AG08395 (cell line): ENCODE data around the gene SHLD1.
"Not testable (repeated sequence)": the region's sequence is repeated elsewhere in the genome, so short reads cannot be mapped to it uniquely, and the experiment has no call there.

Experiments used
- DNase-seq: peaks from one replicate; pipeline ENCODE4 v3.0.0; 2012; ENCODE audit warnings: mixed read lengths, low spot score

The SHLD1 gene

DNA sequence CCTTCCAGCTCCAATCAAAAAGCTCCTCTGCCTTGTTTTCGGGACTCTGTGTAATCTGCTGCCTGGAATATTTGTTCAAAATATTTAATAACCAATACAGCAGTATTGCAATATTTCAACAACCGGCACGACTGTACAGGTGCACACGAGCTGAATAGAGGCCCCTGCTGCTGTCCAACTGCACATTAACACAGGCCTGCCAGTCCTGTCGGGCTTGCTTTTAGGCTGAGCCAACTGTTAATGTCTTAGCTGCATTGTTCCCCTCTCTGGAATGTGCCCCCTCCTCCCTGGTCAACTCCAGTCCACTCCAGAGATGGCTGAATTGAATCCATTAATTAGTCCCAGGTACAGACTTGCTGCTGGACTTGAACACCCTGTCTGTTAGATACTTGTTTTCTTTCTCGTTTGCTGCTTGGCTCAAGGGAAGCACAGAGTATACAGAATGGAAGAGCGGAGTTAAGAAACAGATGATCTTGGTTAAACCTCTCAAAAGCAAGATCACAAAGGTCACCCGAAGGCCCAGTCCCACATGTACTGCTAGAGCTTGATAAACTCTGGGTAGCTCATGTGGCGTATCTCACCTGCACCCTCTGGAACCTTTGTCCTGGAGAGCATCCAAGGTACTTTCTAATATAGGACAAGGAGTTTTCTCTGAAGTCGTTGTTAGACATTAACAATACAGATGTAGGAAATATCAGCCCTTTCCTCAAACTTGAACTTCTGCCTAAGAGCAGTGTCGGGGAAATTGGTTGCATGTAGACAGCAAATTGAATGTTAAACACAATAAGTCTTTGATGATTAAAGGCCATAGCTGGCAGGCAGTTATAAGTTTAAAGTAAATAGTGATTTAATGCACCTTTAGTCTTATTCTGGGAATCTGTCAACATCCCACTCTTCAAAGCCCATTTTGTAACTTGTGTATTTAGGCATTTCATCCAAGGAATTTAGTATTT is 31.9 kb downstream of the SHLD1 start:
- DNase-seq: no peak

DNA sequence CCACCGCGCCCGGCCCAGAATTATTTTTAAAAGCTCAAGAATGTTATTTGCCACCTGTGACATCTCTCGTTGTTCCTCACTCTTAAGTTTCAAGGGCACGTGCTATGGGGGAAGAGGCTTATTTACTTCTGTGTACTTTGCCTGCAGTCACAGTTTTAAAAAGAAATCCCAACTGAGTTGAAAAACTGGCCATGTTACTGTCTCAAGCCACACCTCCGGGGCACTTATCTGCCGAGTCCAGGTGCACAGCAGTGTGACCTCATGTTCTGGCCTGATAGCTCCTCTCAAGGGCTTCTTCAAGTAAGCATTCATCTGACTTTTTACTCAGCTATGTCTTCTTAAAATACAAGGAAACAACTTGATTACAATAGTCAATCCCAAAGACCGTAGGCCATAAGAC is 34.5 kb downstream of the SHLD1 start:
- DNase-seq: no peak

DNA sequence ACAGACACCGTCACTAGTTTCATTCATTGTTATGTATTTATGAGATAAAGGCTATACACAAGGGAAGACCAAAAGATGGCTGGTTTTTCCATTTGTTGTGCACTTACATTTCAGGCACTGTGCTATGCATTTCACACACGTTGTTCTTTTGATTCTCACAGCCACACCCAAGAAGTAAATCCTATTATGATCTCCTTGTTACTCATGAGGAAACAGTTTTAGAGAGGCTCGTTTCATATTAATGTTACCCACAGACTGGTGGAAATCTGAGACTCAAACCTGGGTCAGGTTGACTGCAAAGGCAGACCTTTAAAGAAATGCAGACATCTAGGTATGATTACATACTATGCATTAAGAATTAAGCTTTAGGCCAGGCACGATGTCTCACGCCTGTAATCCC is 34.9 kb downstream of the SHLD1 start:
- DNase-seq: no peak

DNA sequence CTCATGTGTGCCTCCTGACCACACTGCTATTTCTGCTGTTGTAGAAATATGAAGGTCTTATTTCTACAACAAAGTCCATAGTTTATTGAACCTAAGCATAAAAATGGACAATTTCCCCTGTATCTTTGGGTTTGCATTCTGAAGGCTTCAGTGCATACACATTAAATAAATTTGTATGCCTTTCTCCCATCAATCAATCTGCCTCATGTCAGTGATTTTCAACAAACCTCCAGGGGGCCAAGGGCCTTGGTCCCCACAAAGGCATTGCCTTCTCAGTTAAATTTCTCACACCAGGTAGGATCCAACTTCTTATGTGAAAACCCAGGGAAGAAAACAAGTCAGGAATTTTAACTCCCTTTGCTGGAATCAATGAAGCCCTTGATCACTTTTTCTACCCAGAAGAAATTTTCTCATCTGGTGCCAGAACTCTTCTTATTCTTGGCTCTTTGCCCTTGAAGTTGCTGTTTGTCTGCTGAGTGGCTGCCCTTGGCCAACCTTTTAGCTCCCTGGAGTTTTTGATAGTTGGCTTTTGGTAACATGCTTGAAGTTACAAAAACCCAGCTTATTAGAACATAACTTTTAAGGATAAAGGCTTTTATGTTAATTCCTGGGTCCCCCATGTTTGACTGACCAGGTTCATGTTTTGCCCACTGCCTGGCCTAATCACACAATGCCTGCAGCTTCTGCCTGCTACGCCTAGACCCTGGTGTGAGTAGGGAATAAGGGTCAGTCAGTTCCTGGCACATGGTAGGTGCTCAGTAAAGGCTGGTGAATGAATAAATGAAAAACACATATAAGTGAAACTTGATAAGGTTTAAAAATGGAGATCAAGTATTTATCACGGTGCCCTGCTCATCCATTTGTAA is 37.0 kb downstream of the SHLD1 start:
- DNase-seq: peak; percentile 37

DNA sequence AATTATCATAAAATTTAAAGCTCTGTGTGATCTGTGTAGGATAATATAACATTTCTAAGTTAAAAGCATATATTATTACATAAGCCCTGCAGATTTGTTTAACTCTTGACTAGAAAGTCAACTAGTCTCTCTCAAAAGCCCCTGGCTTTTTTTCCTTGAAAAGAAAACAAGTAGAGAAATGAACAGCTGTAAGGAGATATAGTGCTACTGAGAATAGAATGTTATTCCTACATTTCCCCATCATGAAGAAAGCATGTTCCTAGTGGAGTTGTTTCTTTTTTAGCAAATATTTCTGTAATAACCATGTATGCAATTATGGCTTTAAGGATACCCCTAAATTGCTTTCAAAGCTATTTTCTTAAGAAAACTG is 37.6 kb downstream of the SHLD1 start:
- DNase-seq: no peak

DNA sequence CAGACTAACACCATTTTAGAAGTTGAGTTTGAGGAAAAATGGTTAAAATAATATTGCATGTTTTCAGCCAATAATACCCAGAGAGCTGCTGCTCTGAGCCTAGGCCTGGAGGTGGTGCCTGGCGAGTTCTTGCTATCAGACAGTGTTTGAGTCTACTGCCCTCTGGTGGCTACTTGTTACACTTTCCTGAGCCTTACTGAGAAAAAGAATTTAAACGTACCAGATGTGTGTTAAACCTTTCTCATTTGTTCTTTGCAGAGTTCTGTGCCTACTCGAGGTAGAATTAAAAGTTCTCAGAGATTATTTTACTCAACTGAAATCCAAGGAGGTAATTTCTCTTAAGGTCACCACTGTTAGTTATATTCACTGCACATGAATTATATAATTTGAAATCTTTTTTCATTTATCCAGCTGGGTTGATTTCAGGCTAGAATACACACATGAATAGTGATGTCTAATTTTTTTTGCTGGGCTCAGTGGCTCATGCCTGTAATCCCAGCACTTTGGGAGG is 38.2 kb downstream of the SHLD1 start:
- DNase-seq: peak; percentile 81

DNA sequence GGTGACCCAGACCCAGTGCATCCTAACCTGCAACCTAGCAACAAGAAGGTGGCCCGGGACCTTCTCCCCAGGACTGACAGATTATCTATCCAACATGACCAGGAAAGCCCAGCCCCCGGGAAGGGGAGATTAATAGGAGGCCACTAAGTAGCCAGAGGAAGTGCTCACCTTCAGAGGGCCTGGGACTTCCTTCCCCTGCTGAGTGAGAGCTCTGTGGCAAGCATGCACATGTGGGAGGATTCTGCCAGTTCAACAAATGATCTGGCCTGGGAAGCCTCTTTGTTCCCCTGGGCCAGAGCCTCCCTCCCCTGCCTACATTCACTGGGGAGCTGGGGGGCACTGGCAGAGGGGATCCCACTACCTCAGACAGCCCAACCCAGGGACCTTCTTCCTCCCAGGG is 39.6 kb downstream of the SHLD1 start:
- no peak for DNase-seq

DNA sequence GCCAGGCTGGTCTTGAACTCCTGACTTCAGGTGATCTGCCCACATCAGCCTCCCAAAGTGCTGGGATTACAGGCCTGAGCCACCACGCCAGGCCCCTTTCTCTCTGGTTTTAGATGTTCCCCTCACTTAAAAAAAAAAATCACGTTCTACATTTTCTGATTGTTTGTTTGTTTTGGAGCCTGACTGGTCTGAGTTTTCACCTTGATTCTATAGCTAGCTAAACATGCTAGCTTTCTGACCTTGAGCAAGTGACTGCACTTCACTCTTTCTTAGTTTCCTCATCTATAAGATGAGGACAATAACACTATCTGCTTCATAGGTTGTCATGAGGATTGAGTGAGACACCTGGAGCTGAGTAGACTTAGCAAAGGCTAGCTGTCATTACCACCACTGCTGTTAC is 43.7 kb downstream of the SHLD1 start:
- DNase-seq: no peak

DNA sequence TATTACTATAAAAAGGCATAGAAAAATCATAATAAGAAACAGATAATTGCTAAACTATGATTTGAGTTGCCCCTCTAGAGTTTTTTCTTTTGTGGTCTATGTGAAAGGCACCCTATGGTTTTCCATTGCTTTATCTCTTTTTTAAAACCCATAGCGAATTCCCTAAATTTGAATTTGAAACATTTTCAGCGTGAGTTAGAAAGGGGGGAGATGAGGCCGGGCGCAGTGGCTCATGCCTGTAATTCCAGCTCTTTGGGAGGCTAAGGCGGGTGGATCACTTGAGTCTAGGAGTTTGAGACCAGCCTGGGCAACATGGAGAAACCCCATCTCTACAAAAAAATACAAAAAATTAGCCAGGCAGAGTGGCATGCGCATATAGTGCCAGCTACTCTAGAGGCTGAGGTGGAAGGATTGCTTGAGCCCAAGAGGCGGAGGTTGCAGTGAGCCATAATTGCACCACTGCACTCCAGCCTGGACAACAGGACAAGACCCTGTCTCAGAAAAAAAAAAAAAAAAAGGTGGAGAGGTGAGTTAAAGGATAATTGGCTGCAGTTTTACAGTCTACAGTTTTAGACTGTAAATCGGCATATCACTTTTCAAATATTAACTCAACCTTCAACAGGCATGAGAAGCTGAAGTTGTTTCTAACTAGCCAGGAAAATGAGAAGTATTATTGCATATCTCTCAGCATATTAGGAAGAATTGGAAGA is 46.3 kb downstream of the SHLD1 start:
- DNase-seq: no peak

DNA sequence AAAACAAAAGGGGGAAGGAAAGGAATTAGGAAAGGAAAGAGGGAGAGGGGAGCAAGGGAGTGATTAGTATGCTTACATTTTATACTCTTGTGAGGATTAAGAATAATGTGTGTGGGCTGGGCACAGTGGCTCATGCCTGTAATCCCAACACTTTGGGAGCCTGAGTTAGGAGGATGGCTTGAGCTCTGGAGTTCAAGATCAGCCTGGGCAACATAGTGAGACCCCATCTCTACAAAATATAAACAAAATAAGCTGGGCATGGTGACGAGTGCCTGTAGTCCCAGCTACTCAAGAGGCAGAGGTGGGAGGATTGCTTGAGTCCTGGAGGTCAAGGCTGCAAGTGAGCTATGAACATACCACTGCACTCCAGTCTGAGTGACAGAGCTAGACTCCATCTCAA is 47.0 kb downstream of the SHLD1 start:
- no peak for DNase-seq

DNA sequence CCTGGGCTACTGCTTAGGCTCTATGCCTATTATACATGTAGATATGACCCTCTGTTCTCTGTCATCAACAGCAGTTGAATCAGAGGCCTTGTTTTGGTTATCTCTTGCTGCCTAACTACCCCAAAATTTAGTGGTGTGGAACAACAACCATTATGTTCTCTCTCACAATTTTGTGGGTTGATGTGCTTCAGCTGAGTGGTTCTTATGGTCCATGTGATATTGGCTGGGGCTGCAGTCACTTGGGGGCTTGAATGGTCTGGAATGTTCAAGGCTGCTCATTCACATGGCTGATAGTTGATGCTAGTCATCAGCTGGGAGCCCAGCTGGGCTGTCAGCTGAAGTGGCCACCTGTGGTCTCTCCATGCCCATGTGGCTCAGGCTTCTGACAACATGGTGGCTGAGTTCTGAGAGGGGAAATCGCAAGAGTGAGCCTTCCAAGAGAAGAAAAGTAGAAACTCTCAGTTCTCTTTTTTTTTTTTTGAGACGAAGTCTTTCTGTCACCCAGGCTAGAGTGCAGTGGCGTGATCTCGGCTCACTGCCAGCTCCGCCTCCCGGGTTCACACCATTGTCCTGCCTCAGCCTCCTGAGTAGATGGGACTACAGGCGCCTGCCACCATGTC is 47.8 kb downstream of the SHLD1 start:
- DNase-seq: no peak

DNA sequence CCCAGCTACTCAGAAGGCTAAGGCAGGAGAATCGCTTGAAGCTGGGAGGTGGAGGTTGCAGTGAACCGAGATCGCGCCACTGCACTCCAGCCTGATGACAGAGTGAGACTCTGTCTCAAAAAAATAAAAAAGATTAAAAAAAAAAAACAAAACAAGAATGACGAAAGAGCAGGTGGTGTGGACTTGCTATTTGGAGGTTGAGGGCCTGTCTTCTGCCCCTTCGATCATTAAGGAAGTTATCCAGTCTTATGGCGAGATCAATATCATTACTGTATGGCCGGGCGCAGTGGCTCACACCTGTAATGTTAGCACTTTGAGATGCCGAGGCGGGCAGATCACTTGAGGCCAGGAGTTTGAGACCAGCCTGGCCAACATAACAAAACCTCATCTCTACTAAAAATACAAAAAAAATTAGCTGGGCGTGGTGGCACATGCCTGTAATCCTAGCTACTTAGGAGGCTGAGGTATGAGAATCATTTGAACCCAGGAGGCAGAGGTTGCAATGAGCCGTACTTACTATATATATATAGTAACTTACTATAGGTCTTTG is 53.6 kb downstream of the SHLD1 start:
- not testable (repeated sequence) for DNase-seq

DNA sequence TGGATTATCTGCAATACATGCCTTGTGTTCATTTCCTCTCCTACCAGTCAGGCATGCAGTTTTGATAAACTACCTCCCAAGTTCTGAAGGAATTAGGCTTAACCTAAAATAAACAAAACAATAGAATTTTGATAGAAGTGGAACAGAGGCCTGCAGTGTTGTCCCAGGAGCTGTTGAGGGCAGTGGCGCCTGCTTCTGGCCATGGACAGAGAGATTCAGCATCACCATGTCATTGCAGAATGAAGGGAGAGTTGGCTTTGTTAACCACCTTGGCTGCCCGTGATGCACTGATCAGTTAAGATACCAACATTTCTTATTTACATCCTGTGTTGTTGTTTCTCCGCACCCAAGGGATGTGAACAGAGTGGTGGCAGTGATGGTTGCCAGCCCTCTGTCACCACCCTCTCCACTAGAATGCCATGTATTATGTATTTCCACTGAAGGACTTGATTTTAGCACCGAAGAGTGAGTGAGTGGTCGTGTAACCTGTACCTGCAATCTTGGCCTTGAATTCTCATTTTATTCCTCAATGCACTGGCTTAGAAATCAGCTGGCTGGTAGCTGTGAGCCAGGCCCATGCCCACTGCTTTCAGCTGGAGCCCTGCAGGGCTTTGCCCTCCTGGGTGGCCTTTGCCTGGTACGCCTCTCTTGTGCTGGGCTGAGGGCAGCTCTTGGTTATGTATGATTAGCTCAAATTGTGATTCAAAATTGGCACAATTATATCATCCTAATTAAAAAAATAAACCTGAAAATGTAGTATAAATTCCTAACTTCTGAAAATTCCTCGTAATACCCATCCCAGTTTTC is 56.5 kb downstream of the SHLD1 start:
- no peak for DNase-seq

DNA sequence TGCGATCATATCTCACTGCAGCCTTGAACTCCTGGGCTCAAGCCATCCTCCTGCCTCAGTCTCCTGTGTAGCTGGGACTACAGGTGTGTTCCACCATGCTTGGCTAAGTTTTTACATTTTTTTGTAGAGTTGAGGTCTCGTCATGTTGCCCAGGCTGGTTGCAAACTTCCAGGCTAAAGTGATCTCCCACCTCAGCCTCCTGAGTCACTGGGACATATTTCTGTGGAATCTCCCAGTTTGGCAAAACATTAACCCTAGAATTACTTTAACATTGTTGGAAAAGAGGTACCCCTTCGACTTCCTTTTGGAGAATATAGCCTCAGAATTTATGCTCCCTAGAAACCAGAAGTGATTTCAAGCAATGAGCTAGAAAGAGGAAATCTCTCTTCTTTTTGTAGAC is 57.2 kb downstream of the SHLD1 start:
- no peak for DNase-seq

DNA sequence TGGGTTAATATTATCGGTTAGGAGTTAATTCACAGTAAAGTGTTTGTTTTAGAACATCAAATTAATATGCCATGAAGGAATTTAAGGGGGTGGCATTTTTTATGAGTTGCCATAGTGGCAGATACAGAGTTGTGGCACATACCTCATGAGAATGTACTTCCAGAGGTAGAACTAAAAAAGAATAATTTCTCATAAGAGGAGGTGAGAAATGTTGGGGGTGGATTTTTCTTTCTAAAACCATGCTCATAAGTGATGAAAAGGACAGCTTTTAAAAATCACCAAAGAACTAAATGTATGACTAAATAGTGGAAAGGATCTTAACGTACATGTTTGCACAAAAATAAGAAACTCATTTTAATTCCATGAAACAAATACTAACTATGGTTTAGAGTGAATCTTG is 58.7 kb downstream of the SHLD1 start:
- no peak for DNase-seq

DNA sequence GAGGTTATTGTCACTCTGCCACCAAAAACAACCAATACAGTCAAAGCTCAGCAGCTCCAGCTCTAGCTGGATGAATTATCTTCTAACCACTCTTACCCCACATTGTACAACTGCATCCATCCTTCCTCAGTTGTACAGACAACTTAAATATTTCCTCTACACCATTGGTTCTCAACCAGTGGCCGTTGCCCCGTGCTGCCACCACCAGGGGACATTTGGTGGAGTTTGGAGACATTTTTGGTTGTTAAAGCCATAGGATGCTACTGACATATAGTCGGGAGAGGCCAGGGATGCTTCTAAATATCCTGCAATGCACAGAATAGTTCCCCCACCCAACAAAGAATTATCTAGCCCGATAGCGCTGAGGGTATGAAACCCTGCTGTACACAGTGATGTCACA is 59.3 kb downstream of the SHLD1 start:
- no peak for DNase-seq

DNA sequence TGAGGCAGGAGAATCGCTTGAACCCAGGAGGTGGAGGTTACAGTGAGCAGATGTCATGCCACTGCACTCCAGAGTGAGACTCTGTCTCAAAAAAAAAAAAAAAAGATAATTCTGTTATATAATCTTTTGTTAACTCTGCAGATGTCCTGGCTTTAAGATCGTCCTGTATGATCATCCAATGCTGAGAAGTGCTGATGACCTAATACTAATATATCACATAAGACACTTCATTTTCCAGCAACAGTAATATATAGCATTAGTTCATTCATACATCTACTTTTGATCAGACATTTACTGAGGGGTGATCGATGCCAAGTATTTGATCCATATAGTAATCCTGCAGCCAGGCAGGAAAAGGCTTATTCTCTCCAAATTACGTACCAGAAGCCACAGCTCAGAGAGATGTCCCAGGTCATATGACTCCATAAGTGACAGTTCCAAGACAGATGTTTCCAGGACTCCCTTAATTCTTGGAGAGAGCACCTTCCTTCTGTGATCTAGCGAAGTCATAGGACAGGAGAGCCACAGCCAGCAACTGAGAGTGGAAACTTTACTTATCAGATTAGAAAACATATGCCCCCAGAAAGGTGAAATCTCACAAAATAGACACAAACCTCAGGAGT is 60.7 kb downstream of the SHLD1 start:
- no peak for DNase-seq

DNA sequence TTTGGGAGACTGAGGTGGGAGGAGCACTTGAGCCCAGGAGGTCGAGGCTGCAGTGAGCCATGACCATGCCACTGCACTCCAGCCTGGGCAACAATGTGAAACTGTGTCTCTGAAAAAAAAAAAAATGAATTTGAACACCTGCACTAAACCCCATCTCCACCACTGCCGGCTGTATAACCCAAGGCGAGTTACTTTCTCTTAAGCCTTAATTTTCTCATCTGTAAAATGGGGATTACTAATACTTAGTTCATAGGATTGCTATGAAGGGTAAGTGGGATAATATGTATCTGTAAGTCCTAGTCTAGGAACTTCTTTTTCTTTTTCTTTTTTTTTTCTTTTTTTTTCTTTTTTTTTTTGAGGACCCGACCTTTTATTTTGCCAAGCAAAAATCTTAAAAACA is 61.5 kb downstream of the SHLD1 start:
- DNase-seq: no peak

DNA sequence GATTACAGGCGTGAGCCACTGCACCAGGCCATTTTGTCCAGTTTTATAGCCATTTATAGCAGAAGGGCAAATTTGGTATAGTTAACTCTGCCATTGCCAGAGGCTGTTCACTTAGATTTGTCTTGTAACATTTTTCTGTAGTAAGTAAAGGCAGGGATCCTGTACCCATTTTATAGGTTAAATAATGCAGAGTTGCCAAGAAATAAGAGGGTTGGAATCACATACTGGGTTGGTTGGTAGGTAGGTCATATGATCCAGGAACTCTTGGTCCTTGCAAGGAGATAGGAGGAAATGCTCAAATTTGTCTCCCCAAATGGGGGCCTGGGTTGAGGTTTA is 68.1 kb downstream of the SHLD1 start:
- no peak for DNase-seq

DNA sequence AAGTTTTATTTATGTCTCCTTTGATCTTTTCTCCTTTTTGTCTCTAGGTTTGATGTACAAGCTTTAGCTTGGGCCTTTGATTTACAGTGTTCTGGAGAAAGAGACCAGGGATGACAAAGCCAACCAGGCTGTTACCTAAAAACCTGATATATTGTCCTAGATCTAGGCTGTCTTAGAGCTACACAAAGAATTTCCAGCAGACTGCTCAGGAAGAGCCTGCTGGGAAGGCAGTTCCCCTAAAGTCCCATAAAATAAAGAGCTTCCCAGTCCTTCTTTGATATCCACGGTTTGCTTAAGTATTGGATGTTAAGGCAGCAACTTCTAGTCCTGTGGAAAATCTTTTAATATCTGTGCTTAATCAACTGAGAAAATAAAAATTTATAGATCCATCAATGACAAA is 70.5 kb downstream of the SHLD1 start:
- no peak for DNase-seq
